G401.6 (cell line): ENCODE data around the gene SERPINA1.
"Not testable (repeated sequence)": the region's sequence is repeated elsewhere in the genome, so short reads cannot be mapped to it uniquely, and the experiment has no call there.

ENCODE experiments used
- FAIRE-seq: peaks from 2 replicates; lab custom pipeline; 2012; peaks lifted over from hg19 to GRCh38; lab: Jason Lieb, UNC

The SERPINA1 gene

DNA sequence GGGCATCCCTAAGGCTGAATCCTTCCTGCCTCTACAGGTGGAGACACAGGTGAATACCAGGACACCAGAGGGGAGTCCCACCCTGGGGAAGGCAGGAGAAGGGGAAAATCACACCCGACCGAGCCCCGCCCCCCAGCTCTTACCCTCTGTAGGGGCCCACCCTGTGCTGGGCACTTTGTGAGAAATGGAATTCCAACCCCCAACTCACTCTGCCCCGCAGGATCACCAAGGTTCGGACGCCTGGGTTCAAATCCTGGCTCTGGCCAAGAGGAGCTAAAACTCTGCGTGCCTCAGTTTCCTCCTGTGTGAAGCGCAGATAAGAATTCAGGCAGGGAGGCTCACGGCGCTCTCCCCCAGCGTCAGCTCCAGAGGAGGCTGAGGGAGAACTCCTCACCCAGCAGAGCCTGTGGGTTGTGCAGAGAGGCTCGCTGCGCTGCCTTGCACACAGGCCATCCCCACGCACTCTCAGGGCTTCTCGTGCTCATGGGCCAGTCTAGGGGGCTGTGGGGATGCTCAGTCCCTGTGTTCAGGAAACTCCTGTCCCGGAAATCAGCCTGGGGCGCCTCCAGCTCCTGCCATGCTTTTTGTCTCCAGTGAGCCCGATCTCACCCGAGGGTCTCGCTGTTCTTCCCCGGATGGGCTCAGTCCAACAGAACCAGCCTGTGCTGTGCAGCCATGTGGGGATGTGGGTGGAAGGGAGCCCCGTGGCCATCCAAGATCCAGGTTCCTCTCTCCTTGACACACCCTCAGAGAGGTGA, 18.5 kb downstream of the SERPINA1 start:
- FAIRE-seq = not testable (repeated sequence)

DNA sequence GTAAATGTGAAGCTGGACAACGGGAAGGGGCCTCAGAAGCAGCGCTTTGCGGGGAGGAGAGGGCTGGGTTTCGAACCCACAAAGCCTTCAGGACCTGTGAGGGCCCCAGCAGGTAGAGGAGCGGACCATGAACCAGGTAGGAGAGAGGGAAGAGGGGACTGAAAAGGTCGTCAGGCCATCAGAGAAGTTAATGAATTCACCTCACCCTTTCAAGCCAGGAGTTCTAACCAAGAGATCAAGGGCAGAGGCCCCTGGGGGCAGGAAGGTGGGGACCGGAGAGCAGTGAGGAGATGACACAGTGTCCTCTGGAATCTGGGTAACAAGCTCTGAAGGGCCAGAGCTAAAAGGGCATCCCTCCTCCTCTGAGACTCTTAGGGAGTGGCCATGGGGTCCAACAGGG, 19.4 kb downstream of the SERPINA1 start:
- no peak for FAIRE-seq

DNA sequence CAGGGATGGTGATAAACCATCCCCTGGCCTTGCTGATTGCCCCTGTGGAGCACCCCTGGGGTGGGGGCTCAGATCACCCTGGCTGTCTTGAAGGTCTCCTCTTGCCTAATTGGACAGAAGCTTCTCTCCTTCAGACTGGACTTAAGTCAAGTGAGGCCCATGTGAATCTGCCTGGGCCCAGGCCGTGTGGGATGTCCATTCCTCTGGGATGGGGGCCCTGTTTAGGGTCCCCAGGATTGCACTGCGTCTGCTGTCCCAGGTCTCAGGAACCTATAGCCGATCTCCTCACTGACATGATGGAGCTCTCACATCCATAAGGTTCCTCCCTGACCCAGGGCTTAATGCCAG, 20.2 kb downstream of the SERPINA1 start:
- no peak for FAIRE-seq

DNA sequence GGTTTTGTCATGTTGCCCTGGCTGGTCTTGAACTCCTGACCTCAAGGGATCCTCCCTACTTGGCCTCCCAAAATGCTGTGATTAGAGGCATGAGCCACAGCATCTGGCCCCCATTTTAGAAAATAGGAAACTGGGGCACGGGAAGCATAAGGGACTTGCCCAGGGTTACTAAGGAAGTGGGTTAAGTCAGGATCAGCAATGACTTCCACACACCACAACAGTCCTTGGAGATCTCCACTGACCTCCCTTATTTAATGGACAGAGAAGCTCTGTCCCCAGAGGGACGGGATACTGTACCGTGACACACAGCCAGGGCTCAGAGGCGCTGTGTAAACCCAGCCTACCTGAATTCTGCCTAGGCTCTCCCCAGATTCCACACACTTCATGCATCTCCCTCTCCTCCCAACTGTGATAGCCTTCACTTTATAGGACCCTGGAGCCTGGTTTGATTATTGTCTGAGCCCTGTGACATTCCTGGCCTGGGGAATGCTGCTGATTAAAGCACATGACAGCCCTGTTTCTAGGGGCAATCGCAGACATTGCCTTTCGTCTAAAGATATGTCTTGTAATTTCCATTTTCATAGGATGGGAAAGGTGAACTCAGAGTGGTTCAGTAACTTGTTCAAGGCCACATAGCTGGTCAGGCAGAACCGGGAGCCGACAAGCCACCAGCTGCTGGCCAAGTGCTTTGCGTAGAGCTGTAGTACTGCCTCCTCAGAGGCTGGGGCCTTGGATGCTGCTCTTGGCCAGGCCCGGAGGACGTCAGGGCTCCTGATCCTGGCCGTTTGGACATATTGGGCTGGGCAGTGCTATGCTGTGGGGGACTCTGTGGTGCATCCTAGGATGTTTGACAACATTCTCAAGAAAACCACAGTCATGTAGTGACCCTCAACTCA, 20.8 kb downstream of the SERPINA1 start:
- no peak for FAIRE-seq

DNA sequence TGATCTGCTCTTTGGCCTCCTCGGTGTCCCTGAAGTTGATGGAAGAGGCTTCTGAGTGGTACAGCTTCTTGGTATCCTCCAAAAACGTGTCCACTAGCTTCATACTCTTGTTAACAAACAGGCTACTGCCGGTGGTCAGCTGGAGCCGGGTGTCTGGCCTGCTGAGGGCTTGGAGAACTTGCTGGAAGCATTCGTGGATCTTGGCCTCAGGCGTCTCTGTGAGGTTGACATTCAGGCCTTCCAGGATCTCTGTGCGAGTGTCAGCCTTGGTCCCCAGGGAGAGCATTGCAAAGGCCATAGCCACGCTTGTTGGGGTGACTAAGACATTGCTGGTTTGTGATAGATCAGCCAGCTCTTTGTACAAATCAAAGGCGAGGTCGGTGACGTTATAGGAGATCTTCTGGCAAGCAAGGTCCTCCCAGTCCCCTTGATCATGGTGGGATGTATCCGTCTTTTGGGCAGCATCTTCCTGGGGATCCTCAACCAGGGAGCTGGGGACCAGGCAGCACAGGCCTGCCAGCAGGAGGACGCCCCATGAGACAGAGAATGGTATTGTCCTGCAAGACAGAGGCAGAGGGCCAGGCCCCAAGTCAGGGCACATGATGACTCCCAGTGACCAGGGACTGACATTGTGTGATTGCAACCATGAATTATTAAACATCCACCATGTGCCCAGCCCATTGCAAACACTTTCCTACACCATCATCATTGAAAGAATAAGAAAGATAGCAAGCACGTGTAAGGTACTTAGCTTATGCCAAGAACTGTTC, 22.1 kb downstream of the SERPINA1 start, which contains the start of gene SERPINA2:
SERPINA2 (minus strand) TSS at position 553 of the 770 bp plus-strand sequence.
- no peak for FAIRE-seq

DNA sequence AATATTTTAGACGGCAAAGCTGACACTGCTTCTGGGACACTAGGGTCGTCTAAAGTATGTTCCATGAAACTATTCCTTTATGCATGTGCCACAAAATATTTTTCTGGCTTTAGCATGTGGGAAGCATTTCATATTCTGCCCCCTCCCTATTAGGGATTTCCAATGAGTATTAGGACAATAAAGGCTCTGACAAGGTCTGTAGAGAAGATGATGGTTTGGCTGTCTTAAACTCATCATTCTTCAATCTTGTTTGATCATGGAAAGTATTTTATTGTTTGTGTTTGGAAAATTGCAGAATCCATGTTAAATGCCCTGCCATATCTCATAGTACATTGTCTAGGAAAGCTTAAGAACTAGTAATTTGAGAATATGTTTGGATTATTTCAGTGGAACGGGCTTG, 22.8 kb downstream of the SERPINA1 start:
- no peak for FAIRE-seq

DNA sequence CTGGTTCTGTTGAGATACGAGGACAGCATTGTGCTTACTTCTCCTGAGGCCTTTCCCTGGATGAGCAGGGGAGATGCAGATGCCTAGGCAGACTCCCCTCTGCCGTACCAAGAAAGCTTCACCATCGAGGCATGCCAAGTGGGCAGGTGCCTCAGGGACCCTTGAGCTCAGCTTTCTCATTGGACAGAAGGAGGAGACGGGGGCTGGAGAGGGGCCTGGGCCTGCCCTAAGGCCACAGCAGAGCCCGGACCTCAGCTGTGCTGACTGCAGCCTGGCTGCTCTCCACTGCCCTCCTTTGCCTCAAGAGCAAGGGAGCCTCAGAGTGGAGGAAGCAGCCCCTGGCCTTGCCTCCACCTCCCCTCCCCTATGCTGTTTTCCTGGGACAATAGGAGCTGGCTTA, 23.4 kb downstream of the SERPINA1 start:
- no peak for FAIRE-seq

DNA sequence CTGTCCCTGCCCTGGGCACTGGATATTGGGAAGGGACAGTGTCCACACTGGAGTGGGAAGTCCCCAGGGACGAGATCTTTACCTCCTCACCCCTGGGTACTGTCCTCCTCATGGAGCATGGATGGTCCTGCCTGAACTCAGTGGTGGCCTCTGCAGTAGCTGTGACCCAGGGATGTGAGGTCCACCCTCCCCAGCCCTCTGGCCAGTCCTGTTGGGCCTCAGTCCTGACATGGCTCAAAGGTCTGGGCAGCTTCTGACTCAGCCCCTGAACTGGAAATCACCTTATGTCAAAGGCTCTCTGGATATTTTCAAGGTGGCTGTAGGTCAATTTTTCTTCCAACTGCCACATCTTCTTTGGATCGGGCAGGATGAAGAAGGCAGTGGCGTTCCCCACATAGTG, 24.4 kb downstream of the SERPINA1 start:
- no peak for FAIRE-seq

DNA sequence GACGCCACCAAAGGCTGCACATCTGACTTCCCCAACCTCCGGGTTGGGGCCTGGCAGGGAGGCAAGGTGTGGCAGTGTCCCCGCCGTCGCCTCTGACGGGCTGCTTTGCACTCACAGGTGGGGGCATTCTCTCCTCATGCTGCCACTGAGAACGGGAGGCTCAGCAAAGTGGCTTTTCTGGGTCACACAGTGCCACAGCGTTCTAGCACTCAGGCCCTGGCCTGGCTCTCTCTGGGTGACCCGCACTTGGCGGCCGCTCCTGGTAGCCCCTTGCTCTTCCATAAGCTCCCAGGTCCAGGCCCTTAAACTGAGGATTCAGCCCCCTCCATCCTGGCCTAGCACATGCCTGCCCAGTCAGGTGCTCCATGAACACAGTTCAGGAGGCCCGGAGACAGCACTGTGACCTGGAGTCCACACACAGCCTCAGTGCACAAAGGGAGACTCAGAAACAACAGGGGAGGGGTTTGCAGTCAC, 25.2 kb downstream of the SERPINA1 start:
- FAIRE-seq = no peak

DNA sequence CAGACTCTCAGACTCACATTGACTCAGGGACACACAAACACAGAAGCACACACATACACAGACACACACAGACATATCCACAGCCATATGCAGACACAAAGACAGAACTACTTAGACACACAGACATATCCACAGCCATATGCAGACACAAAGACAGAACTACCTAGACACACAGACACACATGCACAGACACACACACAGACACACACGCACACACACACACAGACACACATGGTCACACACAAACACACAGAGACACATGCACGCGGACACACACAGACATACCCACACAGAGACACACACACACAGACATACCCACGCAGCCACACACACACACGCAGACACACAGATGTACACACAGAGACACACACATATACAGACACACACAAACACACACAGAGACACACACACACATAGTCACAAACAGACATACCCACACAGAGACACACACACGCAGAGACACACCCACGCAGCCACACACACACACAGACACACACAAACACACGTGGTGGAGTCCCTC, 25.7 kb downstream of the SERPINA1 start:
- no peak for FAIRE-seq

DNA sequence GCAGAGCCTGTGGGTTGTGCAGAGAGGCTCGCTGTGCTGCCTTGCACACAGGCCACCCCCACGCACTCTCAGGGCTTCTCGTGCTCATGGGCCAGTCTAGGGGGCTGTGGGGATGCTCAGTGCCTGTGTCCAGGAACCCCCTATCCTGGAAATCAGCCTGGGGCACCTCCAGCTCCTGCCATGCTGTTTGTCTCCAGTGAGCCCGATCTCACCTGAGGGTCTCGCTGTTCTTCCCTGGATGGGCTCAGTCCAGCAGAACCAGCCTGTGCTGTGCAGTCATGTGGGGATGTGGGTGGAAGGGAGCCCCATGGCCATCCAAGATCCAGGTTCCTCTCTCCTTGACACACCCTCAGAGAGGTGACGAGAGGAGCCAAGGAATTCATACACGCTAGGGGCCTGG, 26.7 kb downstream of the SERPINA1 start:
- no peak for FAIRE-seq

DNA sequence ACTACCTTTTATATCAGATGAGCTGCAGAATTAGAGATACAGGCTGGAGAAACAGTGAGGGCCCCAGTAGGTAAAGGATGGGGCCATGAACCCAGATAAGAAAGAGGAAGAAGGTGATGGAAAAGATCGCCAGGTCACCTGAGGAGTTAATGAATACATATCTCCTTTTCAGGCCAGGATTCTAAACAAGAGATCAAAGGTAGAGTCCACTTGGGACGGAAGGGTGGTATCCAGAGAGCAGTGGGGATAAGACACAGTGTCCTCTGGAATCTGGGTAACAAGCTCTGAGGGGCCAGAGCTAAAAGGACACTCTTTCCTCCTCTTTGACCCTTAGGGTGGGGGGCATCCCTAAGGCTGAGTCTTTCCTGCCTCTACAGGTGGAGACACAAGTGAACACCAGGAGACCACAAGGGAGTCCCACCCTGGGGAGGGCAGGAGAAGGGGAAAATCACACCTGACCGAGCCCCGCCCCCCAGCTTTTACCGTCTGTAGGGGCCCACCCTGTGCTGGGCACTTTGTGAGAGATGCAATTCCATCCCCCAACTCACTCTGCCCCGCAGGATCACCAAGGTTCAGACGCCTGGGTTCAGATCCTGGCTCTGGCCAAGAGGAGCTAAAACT, 27.3 kb downstream of the SERPINA1 start:
- FAIRE-seq = no peak

DNA sequence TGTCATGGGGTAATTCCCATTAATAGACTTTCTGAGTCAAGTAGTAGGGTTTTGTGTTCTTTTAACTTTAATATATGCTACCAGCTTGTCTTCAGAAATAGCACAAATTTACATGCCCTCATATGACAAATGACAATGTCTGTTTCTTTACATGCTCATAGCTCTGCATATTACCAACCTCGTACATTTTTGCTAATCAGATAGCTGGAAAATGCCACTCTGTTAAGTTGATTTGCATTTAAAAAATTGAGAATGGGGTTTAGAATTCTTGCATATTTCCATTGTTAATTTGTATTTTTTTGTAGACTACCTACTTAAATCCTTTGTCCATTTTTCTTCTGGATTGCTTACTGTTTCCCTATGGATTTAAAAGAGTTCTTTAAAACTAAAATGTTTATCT, 31.2 kb downstream of the SERPINA1 start:
- FAIRE-seq = no peak

DNA sequence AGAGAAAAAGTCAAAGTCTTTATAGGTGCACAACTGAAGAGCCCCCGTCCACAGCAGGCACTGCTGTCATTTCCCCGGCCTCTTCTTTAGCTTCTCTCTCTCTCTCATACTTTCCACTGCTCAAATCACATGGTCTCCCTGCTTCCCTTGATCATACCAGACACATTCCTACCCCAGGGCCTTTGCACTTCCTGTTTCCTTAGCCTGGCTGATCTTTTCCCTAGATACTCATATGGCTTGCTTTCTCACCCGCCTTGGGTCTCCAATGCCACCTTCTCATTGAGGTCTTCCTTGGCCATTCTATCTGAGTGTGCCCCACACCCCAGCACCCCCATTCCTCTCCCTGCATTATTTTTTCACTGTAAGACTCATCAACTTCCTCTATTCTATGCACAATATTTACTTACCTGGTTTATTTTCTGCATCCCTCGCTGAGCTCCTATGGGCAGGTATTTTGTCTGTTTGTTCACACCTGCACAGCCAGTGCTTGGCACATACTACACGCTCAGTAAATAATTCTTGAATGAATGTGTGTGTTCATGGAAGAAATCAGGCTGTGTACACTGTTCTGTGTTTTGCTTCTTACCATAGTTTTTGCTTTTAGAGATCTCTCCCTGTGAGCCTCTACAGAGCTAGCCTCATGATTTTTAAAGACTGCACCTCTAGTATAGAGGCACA, 31.9 kb downstream of the SERPINA1 start:
- FAIRE-seq = no peak

DNA sequence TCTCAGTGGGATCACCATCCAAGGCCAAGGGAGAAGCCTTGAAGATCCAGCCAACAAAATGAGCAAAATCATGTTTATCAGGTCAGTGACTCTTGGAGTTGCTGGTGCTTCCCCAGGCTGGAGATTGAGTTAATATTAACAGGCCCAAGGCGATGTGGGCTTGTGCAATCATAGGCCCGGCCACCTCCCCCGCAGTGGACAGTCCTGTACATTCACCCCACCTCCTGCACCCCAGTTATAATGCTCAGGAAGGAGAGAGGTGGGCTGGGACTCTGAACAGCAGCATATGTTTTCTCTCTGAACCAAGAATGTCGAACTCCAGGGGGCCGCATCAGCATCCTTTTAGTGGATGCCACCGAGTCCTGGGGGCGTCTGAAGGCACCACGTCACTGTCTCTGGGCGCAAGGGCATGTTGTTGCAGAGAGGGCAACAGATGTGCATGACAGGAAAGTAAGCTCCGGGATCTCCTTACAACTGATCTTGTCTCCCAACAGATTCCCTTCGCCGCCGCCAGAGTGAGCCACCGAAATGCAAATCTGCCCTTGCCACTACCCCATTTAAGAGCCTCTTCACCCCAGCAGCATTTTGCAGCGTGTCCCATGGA, 33.1 kb downstream of the SERPINA1 start:
- FAIRE-seq = no peak

DNA sequence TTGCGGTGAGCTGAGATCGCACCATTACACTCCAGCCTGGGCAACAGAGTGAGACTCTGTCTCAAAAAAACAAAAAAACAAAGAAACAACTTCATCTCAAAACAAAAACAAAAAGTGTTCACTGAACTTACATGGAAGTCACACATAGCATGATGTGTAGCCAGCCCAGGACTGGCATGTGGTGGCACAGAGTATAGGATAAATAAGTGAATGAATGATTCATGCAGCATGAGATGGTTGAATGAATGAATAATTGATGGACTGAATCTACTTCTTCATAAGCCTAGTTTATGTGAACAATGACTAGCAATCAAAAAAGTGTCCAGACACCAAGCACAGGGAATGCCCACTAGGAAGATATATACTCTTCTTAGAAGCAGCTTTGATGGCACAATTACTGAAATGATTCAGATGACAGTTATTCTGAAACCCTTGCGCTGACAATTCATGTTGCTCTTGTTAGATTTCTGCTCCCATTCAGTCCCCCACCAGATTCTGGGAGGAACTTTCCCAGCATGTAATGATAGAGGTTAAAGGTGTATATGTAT, 33.7 kb downstream of the SERPINA1 start:
- no peak for FAIRE-seq

DNA sequence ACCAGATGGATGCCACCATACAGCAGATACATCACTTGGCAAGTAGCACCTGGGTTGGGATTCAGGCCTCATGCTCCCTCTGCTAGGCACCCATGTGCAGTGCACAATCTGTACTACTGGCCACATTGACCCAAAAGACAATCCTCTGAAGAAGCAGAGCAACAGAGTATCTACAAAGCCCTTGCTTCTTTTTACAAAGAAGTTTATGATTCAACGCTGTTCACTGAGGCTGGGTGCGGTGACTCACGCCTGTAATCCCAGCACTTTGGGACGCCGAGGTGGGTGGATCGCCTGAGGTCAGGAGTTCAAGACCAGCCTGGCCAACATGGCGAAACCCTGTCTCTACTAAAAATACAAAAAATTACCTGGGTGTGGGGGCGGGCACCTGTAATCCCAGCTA, 34.2 kb downstream of the SERPINA1 start:
- FAIRE-seq = not testable (repeated sequence)

DNA sequence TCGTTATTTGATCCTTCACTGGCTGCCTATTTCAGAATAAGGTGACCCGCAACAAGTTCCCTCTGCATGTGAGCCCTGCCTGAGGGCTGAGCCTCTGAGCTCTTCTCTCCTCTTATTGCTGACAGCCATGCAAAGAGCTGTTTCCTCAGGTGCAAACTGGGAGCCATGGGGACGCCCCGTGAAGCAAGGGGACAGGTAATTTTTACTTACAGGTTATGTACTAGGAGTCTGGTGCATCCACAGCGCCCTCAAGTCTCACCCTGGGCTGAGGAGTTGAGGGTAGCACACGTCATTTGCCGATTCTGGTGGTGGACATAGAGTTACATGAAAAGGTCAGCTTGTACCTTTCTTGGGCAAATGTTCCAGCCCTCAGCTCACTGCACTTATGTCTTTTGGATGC, 39.1 kb downstream of the SERPINA1 start:
- FAIRE-seq = no peak

DNA sequence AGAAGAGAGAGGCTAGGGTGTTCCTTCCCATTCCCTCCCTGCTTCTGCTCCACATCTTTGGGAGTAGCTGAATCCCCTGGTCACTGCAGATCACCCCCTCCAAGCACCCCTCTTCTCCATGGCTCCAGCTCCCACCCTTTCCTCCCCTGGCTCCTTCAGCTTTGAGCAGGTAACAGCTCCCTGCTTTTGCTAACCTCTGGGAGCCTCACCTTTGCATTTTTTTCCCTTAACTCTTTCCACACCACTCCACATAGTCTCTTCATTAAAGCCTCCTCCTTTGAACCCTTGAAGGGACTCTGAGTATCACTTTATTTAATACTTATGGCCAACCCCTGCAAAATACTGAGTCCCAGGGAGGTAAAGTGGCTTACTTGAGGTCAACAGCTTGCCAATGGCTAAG, 39.6 kb downstream of the SERPINA1 start:
- FAIRE-seq = no peak

DNA sequence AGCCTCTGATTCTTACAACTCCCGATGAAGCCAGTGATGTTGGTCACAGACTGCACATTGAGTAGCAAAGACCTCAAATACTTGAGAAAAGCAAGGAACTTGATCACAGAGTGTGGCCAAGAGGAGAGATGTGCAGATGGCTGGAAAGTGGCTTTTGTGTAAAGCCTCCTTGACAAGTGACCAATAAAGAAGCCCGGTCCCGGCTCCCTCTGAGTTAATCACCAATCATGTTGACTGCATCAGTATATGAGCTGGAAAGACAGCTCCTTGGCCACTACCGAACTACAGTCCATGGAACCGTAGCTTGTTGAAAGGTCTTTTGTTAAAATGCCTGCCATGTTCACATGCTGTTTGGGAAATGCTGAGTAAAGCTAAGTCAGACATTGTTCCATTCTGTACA, 41.6 kb downstream of the SERPINA1 start:
- no peak for FAIRE-seq
